ENCODE data around the gene SREBF1.

The SREBF1 gene

DNA sequence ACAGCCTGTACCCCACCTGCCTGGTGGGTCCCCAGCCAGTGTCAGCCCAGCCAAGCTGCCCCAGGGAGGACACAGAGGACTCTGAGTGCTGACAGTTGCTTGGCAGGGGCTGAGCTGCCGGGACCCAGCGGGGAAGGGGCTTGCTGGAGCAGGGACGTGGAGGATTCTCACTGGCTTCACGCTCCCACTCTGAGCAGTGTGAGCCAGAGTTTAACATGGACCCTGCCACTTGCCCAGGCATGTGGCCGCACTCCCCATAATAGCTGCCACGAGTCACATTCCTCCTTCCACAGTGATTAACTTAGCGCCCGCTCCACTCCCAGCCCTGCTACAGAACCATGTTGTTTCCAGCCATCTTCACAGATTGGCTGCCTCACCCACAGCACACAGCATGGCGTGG is 31.2 kb downstream of the SREBF1 start:
- DNase-seq, result no peak
- Histone ChIP-seq H3K27ac (ENCODE audit: insufficient read depth in 1 of 2, low read depth in 1 of 2, low read length in 2 of 2, poor library complexity in 1 of 2, severe bottlenecking in 2 of 2) (no peak overlapping the region), H3K4me3 (ENCODE audit: control insufficient read depth in 1 of 7, extremely low read depth in 1 of 7, insufficient read depth in 4 of 7, low read depth in 2 of 7, low read length in 6 of 7) (no peak overlapping the region), H3K9me3 (ENCODE audit: control extremely low read depth in 1 of 5, control insufficient read depth in 4 of 5, insufficient read depth in 2 of 5, low read depth in 1 of 5, low read length in 4 of 5) (no peaks in the 10 kb centered on the region), H3K4me1 (ENCODE audit: control extremely low read depth in 1 of 4, control insufficient read depth in 4 of 4, insufficient read depth in 4 of 4, low read length in 3 of 4) (no peaks in the 10 kb centered on the region), H3K27me3 (replicated peaks in 2 of 5; ENCODE audit: control insufficient read depth in 4 of 5, insufficient read depth in 5 of 5, low read length in 4 of 5) (no peaks in the 10 kb centered on the region), H3K36me3 (ENCODE audit: control insufficient read depth in 4 of 4, insufficient read depth in 4 of 4, low read length in 3 of 4) (peaks cover 11 to 76% (median 48%) of the 10 kb centered on the region in 4 experiments)
- 93% methylated on average over 9 of the region's 9 CpGs for WGBS (ENCODE audit: insufficient coverage)
- POLR2A ChIA-PET, result no interaction called here
- CTCF ChIA-PET, result interaction anchor here (1.3 to 21.2 kb wide), 3 partner anchors 12 to 53 kb away, joined by 3 to 295 read pairs (median 4); no protein-coding TSS in a partner anchor

DNA sequence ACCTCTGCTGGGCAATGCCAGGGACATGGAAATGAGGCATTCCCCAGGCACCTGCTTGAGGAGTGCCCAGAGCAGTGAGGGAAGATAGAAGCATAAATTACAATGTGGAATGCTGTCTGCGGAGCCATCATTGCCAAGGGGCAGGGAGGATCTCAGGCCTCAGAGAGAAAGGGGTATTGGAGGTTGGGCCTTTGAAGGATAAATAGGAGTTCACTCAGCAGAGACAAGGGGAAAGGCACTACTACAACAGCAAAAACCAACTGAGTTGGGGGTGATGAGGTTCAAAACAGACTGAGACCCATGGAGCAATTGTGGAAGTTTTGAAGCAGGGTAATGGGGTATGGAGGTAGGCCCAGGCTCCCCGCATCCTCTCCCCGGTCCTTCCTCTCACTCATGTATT is 32.8 kb downstream of the SREBF1 start:
- WGBS (ENCODE audit: insufficient coverage), result 100% methylated on average over 3 of the region's 3 CpGs
- Histone ChIP-seq H3K27ac (ENCODE audit: insufficient read depth in 1 of 2, low read depth in 1 of 2, low read length in 2 of 2, poor library complexity in 1 of 2, severe bottlenecking in 2 of 2) (no peak overlapping the region), H3K9me3 (ENCODE audit: control extremely low read depth in 1 of 5, control insufficient read depth in 4 of 5, insufficient read depth in 2 of 5, low read depth in 1 of 5, low read length in 4 of 5) (no peaks in the 10 kb centered on the region), H3K27me3 (replicated peaks in 2 of 5; ENCODE audit: control insufficient read depth in 4 of 5, insufficient read depth in 5 of 5, low read length in 4 of 5) (no peaks in the 10 kb centered on the region), H3K36me3 (ENCODE audit: control insufficient read depth in 4 of 4, insufficient read depth in 4 of 4, low read length in 3 of 4) (peaks cover 11 to 82% (median 51%) of the 10 kb centered on the region in 4 experiments), H3K4me3 (ENCODE audit: control insufficient read depth in 1 of 7, extremely low read depth in 1 of 7, insufficient read depth in 4 of 7, low read depth in 2 of 7, low read length in 6 of 7) (no peak overlapping the region), H3K4me1 (ENCODE audit: control extremely low read depth in 1 of 4, control insufficient read depth in 4 of 4, insufficient read depth in 4 of 4, low read length in 3 of 4) (no peaks in the 10 kb centered on the region)
- no peak for DNase-seq
- ChIA-PET CTCF (interaction anchor here (1.3 to 21.2 kb wide), 2 partner anchors 9 to 54 kb away, joined by 3 to 295 read pairs; no protein-coding TSS in a partner anchor), POLR2A (no interaction called here)

DNA sequence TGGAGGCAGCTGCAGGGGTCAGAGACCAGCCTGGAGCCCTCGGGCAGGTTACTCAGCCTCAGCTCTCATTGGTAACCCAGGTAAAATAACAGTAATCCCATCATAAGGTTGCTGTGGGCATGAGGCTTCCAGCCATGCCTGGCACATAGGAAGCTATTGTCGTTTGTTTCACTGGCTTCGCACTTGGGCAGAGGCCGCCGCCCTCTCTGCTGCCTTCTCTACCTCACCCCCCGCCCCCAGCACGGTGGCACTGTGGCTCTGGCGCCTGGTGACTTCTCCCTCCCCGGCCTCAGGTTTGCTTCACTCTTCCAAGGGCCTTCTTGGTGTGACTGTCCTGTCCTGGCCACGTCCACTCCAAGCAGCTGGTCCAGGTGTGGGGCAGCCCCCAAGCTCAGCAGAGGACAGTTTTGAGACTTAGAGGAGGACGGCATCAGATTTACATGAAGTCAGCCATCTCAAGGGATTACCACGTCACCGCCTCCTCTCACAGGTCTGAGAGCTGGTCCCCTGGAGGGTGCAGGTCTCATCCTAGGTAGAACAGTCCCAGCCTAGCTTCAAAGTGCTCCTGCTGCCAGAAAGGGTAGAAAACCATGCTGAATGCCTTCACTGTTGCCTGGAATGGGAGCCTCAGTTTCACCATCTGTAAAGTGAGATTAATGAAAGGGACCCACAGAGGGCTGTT is 34.8 kb downstream of the SREBF1 start:
- CTCF ChIA-PET, result interaction anchor here (0.6 to 21.2 kb wide), 8 partner anchors 8 to 56 kb away, joined by 3 to 295 read pairs (median 4); no protein-coding TSS in a partner anchor

GRCh38 chr17:17800504-17801021 is 36.2 kb downstream of the SREBF1 start:
- Histone ChIP-seq H3K4me1 (ENCODE audit: control extremely low read depth in 1 of 4, control insufficient read depth in 4 of 4, insufficient read depth in 4 of 4, low read length in 3 of 4) (no peaks in the 10 kb centered on the region), H3K9me3 (ENCODE audit: control extremely low read depth in 1 of 5, control insufficient read depth in 4 of 5, insufficient read depth in 2 of 5, low read depth in 1 of 5, low read length in 4 of 5) (no peaks in the 10 kb centered on the region), H3K36me3 (ENCODE audit: control insufficient read depth in 4 of 4, insufficient read depth in 4 of 4, low read length in 3 of 4) (peaks cover 12 to 88% (median 63%) of the 10 kb centered on the region in 4 experiments), H3K4me3 (ENCODE audit: control insufficient read depth in 1 of 7, extremely low read depth in 1 of 7, insufficient read depth in 4 of 7, low read depth in 2 of 7, low read length in 6 of 7) (no peak overlapping the region), H3K27ac (ENCODE audit: insufficient read depth in 1 of 2, low read depth in 1 of 2, low read length in 2 of 2, poor library complexity in 1 of 2, severe bottlenecking in 2 of 2) (no peak overlapping the region), H3K27me3 (replicated peaks in 2 of 5; ENCODE audit: control insufficient read depth in 4 of 5, insufficient read depth in 5 of 5, low read length in 4 of 5) (no peaks in the 10 kb centered on the region)
- 98% methylated on average over 12 of the region's 12 CpGs for WGBS (ENCODE audit: insufficient coverage)
- POLR2A ChIA-PET, result no interaction called here
- CTCF ChIA-PET, result interaction anchor here (0.6 to 21.2 kb wide), 5 partner anchors 11 to 120 kb away, joined by 3 to 295 read pairs (median 3); no protein-coding TSS in a partner anchor
- DNase-seq, result no peak

More for the DNA sequence above, 34.8 kb downstream of the SREBF1 start:
- no peaks in the 10 kb centered on the region for H3K4me1 ChIP-seq (ENCODE audit: control extremely low read depth in 1 of 4, control insufficient read depth in 4 of 4, insufficient read depth in 4 of 4, low read length in 3 of 4)
- no peaks in the 10 kb centered on the region for H3K27me3 ChIP-seq (replicated peaks in 2 of 5; ENCODE audit: control insufficient read depth in 4 of 5, insufficient read depth in 5 of 5, low read length in 4 of 5)
- no peak overlapping the region for H3K4me3 ChIP-seq (ENCODE audit: control insufficient read depth in 1 of 7, extremely low read depth in 1 of 7, insufficient read depth in 4 of 7, low read depth in 2 of 7, low read length in 6 of 7)
- peaks cover 12 to 88% (median 61%) of the 10 kb centered on the region in 4 experiments for H3K36me3 ChIP-seq (ENCODE audit: control insufficient read depth in 4 of 4, insufficient read depth in 4 of 4, low read length in 3 of 4)
- no peak for DNase-seq
- no peaks in the 10 kb centered on the region for H3K9me3 ChIP-seq (ENCODE audit: control extremely low read depth in 1 of 5, control insufficient read depth in 4 of 5, insufficient read depth in 2 of 5, low read depth in 1 of 5, low read length in 4 of 5)
- 94% methylated on average over 13 of the region's 13 CpGs for WGBS (ENCODE audit: insufficient coverage)
- POLR2A ChIA-PET, result no interaction called here
- H3K27ac ChIP-seq (ENCODE audit: insufficient read depth in 1 of 2, low read depth in 1 of 2, low read length in 2 of 2, poor library complexity in 1 of 2, severe bottlenecking in 2 of 2), result no peak overlapping the region

- DNase-seq, result no peak
- Histone ChIP-seq H3K27me3 (replicated peaks in 2 of 5; ENCODE audit: control insufficient read depth in 4 of 5, insufficient read depth in 5 of 5, low read length in 4 of 5) (no peaks in the 10 kb centered on the region), H3K4me1 (ENCODE audit: control extremely low read depth in 1 of 4, control insufficient read depth in 4 of 4, insufficient read depth in 4 of 4, low read length in 3 of 4) (peaks cover 0 to 6% (median 2%) of the 10 kb centered on the region in 4 experiments), H3K4me3 (ENCODE audit: control insufficient read depth in 1 of 7, extremely low read depth in 1 of 7, insufficient read depth in 4 of 7, low read depth in 2 of 7, low read length in 6 of 7) (no peak overlapping the region), H3K27ac (ENCODE audit: insufficient read depth in 1 of 2, low read depth in 1 of 2, low read length in 2 of 2, poor library complexity in 1 of 2, severe bottlenecking in 2 of 2) (no peak overlapping the region), H3K36me3 (ENCODE audit: control insufficient read depth in 4 of 4, insufficient read depth in 4 of 4, low read length in 3 of 4) (peaks cover 6 to 91% (median 66%) of the 10 kb centered on the region in 4 experiments), H3K9me3 (ENCODE audit: control extremely low read depth in 1 of 5, control insufficient read depth in 4 of 5, insufficient read depth in 2 of 5, low read depth in 1 of 5, low read length in 4 of 5) (no peaks in the 10 kb centered on the region)
- WGBS (ENCODE audit: insufficient coverage), result 100% methylated on average over 13 of the region's 16 CpGs
- POLR2A ChIA-PET, result no interaction called here
- CTCF ChIA-PET, result no interaction called here
Observed at GRCh38 chr17:17798573-17799255, 38.1 kb downstream of the SREBF1 start.

GRCh38 chr17:17798010-17798556 is 38.7 kb downstream of the SREBF1 start:
- ChIA-PET POLR2A (no interaction called here), CTCF (no interaction called here)
- Histone ChIP-seq H3K4me1 (ENCODE audit: control extremely low read depth in 1 of 4, control insufficient read depth in 4 of 4, insufficient read depth in 4 of 4, low read length in 3 of 4) (peaks cover 0 to 13% (median 8%) of the 10 kb centered on the region in 4 experiments), H3K36me3 (ENCODE audit: control insufficient read depth in 4 of 4, insufficient read depth in 4 of 4, low read length in 3 of 4) (peaks cover 6 to 92% (median 65%) of the 10 kb centered on the region in 4 experiments), H3K27me3 (replicated peaks in 2 of 5; ENCODE audit: control insufficient read depth in 4 of 5, insufficient read depth in 5 of 5, low read length in 4 of 5) (no peaks in the 10 kb centered on the region), H3K27ac (ENCODE audit: insufficient read depth in 1 of 2, low read depth in 1 of 2, low read length in 2 of 2, poor library complexity in 1 of 2, severe bottlenecking in 2 of 2) (no peak overlapping the region), H3K4me3 (ENCODE audit: control insufficient read depth in 1 of 7, extremely low read depth in 1 of 7, insufficient read depth in 4 of 7, low read depth in 2 of 7, low read length in 6 of 7) (no peak overlapping the region), H3K9me3 (ENCODE audit: control extremely low read depth in 1 of 5, control insufficient read depth in 4 of 5, insufficient read depth in 2 of 5, low read depth in 1 of 5, low read length in 4 of 5) (no peaks in the 10 kb centered on the region)
- DNase-seq, result no peak
- WGBS (ENCODE audit: insufficient coverage), result 96% methylated on average over 17 of the region's 25 CpGs

Data from common myeloid progenitor, CD34-positive (primary cell).